HG03045 (cell line): ENCODE data around the gene TVP23C.
A peak's percentile ranks its signal among the peaks of the same experiment; 100 is the strongest.
"Not testable (repeated sequence)": the region's sequence is repeated elsewhere in the genome, so short reads cannot be mapped to it uniquely, and the experiment has no call there.

ENCODE experiments used
- ATAC-seq: cut with Tn5 transposase; IDR thresholded peaks from one replicate; pipeline ENCODE4 v1.9.1; 2021; ENCODE audit warnings: mild to moderate bottlenecking, moderate library complexity; ENCODE audit not compliant: unreplicated experiment

TVP23C gene

DNA sequence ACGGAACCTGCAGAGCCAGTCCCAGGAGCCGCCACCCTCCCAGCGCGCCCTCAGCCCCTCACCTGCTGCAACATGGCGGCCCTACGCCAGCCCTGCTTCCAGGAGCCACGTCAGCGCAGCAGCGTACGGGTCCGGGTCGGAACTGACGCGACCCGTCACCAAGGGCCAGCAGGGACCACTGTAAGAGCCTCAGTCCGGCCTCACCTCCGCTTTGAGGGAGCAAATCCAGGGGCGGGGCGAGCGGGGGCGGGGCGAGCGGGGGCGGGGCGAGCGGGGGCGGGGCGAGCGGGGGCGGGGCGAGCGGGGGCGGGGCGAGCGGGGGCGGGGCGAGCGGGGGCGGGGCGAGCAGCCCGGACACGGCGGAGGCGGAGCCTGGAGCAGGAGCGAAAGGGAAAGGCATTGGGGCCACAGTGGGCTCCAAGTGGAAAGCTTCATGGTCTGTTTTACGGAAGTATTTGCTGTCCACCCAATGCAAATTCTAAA, at the start of gene TVP23C:
TVP23C (minus strand) TSS at position 109 of the 483 bp plus-strand sequence; CDS start at position 74, 35 bp downstream.
- peak; percentile 89 for ATAC-seq

DNA sequence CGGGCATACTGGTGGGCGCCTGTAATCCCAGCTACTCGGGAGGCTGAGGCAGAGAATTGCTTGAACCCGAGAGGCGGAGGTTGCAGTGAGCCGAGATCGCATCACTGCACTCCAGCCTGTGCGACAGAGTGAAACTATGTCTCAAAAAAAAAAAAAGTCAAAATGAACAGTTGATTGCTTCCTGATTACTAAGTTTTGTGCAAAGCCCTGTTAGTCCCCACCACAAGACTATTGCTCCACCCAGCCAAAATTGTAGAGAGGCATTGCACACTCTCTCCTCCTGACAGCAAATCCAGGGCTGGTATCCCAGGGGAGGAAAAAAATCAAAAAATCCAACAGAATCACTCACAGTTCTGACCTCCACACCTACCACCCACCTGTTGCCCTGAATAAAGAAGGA, 29.7 kb upstream of the TVP23C start:
- ATAC-seq: not testable (repeated sequence)

DNA sequence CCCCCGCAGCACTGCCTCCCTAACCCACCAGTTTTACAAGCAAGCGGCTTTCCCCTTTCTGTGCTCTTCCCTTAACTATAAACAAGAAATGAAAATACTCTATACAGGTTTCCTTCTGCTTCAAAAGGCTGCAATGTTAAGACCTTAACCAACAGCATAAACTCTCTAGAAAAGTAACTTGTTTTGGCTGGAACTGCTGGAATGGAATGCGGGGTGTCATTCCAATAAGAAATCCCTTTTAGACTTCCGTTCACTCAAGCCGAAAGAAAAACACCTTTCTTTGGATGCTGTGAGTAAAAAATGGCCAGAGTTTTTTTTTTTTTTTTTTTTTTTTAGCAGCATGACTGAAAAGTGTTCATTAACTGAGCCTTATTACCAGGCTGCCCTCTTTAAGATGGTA, 28.7 kb upstream of the TVP23C start:
- ATAC-seq: not testable (repeated sequence)

DNA sequence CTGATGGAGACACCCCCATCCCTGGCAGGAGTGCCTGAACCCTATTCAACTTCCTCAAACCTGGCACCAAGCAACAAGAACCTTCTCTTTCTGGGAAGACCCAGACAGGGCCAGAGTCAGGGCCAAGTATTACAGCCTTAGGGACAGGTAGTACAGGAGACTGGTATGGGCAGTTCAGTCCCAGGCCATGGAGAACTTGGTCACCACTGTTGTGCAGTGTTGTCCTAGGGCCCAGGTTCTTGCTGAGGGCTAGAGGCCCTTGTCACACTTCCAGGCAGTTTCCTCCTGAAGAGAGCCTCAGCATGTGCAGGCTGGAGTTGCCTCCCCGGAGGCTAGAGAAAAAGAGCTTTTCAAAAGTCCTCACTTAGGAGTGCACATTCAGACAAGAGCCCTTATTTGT, 27.6 kb upstream of the TVP23C start:
- not testable (repeated sequence) for ATAC-seq

DNA sequence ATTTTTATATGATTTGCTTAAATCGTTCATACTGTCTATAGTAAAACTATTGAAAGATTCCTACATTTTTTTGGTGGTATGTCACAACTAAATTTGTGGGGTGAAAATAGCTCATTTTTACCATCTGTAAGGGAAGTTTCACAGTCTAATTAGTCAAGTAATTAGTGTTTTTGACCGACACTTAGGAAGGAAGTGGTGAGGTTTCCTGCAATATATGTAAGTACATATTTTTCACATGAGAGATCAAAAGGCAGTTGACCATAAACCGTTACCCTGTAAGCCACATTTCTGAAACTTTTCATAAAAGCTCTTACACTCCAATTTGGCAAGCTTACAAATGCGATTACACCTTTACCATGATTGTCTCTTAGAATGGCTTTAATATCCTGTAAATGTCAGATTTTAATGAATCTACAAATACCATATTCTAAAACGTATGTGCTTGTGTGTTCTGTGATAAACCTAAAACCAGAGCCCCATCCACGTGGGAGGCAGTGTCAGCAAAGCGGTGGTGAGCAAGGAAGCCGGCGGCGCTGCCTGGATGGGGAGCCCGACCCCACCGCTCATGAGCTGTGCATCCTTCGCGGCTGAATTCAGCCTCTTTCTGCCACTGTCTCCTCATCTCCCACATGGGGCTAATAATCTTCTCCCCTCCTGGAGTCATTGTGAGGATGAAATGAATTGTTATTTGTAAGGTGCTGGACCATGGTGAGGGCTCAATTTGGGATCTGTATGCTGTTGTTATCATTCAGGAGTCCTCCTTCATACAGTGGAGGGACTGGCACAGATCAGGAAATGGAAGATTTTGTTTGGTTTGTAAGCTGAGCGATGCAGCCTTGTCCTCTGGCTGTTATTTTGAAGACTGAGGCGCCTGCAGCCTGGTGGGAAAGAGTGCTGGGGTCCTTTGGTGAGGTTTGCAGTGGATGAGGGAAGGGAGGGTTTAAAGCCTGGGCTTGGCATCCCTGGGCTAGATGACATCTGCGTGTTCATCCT, 26.6 kb upstream of the TVP23C start:
- ATAC-seq: not testable (repeated sequence)

DNA sequence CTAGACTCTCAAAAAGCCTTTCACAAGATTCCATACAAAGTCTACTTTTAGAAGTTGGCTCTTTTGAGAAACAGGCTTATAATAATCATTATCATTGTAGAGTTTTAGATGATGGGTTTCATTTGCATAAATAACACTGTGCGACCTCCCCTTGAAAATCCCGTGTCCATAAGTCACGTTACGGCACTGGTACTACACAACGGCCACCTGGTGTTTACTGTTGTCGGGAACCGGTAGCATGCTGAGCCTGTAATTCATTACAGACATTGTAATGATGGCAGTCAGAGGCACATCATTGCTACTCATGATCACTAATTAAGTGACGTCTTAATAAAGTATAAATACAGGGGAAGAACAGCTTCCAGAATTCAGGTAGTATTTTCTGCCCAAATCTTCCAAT, 24.7 kb upstream of the TVP23C start:
- ATAC-seq: not testable (repeated sequence)

DNA sequence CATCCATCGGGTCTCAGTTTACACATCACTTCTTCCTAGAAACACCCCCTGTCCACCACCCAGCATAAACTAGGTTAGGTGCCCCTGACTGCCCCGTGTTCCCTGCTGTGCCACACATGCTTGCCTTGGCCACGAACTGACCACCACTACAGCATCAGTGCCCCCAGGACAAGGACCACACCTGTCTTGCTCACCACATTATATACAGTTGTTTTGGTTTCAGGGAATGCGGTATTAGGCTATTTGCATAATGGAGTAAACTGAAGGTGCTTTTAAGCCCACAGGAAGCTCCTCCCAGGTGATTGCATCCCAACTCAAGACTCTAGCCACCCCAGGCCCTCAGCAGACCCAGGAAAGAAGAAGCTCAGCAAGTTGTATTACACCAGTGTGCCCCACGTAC, 20.0 kb upstream of the TVP23C start:
- not testable (repeated sequence) for ATAC-seq

DNA sequence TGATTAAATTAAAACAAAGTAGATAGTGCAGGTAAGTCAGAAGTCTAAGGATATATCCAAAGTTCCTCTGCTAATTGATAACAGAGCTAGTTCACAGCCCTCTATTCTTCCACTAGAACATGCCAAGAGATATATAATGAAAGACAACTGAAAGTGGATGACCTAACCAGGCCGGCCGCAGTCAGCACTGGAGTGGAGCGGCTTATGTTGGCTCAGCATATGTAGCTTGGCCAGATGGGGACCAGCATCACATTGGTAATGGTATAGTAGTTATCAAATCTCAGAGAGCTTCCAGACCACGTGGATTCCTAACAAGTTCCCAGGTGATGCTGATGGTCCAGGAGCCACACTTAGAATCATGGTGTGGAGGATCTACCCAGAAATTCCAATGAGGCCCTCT, 18.2 kb upstream of the TVP23C start:
- not testable (repeated sequence) for ATAC-seq

DNA sequence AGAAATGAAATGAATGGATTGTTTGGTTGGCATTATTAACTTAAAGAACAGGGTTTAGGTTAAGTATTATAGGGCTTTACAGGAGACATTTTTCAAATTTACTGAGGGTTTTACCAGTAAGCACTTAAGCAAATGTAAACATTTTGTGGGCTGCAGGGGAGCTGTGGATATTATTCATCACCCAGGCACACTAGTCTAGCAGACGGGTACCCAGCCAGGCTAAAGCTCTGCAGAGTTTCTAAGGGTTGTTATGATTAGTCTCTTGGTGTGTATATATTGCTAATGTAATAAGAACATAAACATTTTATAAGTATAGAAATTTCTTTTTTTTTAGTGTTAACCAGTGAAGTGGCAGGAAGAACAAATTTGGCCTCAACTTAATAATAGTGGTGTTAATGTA, 13.6 kb upstream of the TVP23C start:
- ATAC-seq: not testable (repeated sequence)

DNA sequence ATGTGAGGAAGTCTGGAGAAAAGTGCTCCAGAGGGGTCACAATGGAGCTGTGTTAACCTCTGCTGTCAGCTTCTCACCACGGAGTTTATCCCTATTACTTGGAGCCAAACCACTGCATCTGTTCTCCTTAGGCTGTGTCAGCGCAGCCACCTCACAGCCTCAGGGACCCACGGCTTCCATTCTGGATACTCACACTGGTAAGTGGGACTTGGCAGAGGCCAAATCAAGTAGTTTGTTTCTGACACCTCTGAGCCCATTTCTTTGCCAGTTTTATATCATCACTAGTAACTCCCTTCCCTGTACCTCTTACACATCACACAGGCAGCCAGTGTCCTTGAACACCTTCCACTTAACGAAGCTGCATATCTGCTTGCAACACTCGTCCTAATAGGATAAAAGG, 11.4 kb upstream of the TVP23C start:
- not testable (repeated sequence) for ATAC-seq

DNA sequence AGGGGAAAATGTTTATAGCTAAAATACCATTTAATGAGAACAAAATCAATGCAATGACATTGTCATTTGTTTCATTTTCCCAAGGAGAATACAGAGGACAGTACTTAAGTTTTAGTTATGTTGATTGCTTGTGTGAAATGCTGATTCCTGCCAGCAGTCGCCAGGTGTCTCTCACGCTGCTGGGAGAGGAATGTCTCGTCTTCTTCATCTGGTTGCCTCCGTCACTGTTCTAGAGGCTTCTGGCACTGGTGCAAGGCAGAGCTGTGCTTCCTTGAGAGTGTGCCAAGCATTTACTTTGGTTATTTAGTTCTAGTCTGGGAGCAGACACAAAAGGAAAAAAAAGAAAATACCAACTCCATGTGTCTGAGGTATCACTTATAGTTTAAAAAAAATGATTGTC, 10.6 kb upstream of the TVP23C start:
- not testable (repeated sequence) for ATAC-seq

DNA sequence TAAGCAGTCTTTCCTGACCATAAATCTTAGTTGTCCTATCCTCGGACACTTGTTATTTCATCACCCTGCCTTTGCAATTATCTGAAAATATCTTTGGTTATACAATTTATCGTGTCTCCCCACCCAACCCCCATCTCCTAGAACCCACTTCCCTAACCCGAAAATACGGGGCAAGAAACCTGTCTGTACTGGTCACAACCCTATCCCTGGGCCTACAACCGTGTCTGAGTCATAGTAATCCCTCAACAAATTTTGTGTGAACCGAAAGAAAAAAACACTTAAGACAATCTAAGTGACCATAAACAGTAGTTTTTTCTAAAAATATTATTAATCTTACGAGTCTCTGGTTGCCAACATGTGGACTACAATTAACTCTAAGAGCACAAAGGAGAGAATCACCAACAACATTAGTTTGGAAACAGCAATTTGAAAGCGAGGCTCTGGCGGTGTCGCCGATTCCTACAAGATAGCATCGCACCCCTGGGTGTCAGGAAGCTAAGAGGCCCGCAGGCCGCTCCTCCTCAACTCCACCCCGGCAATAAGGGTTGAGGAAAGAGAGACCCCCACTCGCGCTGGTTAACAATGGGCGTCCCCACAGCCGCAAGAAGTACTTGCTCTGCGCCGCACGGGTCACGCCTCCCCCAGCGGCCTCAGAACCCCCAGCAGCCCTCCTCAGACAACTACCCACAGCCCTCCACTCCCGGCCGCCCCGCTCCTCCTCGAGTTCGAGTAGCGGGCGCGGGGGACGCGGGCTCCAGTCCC, 489 bp downstream of the TVP23C start:
- not testable (repeated sequence) for ATAC-seq

DNA sequence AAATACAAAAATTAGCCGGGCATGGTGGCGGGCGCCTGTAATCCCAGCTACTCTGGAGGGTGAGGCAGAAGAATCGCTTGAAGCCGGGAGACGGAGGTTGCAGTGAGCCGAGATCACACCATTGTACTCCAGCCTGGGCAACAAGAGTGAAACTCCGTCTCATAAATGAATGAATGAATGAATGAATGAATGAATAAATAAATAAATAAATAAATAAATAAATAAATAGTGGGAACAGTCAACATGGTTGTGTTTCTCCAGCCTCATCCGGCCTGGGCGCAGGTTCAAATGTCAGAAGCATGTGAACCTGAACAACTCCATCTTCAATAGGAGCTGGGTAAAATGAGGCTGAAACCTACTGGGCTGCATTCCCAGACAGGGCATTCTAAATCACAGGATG, 1.8 kb downstream of the TVP23C start:
- not testable (repeated sequence) for ATAC-seq

DNA sequence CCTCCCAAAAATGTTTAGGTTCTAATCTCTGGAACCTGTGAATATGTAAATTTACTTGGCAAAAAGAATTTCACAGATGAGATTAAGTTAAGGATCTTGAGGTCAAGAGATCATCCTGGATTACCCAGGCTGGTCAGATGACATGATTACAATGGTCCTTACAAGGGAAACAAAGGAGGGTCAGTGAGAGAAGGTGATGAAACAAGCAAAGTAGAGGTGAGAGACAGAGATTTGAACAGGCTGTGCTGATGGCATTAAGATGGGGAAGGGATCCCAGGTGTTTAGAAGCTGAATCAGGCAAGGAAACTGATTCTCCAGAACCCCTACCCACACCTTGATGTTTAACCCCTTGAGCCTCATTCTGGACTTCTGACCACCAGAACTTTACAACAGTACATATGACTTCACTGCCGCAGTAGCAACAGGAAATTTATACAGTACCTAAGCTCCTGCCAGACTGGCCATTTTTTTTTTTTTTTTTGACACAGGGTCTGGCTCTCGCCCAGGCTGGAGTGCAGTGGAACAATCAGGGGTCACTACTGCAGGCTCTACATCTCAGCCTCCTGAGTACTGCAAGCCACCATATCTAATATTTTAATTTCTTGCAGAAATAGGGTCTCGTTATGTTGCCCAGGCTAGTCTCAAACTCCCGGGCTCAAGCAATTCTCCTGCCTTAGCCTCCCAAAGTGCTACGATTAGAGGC, 4.7 kb downstream of the TVP23C start:
- not testable (repeated sequence) for ATAC-seq

DNA sequence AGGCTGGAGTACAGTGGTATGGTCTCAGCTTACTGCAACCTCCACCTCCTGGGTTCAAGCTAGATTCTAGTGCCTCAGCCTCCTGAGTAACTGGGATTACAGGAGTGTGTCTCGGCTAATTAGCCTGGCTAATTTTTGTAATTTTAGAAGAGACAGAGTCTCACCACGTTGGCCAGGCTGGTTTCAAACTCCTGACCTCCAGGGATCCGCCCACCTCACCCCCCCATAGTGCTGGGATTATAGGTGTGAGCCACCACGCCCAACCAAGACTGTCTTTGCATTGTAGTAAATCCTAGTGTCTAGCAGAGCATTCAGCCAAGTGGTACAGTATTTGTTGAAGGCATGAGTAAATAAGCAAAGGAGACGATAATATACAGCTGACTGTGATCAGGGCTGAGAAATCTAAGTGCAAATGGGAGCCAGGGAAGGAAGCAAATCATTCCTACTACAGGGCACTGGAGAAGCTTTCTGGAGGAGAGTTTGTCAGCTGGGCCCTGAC, 5.9 kb downstream of the TVP23C start:
- ATAC-seq: not testable (repeated sequence)

DNA sequence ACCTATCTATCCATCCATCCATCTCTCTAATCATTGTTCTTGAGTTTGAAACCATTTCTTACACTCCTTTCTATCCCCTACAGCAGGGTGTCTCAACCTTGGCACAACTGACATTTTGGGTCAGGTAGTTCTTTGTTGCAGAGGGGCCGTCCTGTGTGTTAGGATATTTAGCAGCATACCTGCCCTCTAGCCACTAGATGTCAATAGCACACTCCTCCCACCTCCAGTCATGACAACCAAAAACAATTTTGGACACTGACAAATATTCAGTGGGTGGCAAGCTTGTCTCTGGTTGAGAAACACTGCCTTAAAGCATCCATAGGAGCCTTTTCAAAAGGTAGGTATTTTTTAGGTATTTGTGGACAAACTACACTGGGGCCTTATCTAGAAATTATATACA, 10.4 kb downstream of the TVP23C start:
- not testable (repeated sequence) for ATAC-seq

DNA sequence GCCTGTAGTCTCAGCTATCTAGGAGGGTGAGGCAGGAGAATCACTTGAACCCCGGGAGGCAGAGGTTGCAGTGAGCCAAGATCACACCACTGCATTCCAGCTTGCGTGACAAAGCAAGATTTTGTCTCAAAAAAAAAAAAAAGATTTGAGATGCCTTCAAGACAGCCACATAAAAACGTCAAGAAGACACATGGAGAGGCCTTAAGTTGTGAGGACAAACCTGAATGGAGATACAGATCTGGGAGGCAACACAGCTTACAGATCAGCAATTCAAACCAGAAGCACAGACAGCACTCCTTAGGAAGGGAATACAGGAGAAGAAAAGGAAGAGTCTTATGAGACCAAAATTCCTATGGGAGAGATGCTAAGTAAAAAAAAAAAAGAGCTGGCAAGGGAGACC, 13.7 kb downstream of the TVP23C start:
- not testable (repeated sequence) for ATAC-seq

DNA sequence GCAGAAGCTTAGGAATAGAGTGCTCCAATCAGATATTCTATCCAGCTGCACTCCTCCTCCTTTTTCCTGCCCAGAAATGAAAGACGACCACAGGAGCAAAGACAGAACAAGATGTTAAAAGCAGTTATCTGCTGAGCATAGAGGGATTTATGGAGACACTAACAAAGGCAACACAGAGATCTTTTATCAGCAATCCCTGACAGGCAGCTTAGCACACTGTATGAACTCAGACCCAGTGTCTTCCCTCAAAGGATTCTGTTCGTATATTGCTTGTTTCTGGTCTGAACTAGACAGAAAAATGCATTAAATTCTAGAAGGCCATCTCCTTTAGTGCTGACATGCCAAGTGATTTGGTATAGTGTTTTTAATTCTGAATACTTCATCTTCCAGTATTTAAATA, 16.7 kb downstream of the TVP23C start:
- ATAC-seq: not testable (repeated sequence)

DNA sequence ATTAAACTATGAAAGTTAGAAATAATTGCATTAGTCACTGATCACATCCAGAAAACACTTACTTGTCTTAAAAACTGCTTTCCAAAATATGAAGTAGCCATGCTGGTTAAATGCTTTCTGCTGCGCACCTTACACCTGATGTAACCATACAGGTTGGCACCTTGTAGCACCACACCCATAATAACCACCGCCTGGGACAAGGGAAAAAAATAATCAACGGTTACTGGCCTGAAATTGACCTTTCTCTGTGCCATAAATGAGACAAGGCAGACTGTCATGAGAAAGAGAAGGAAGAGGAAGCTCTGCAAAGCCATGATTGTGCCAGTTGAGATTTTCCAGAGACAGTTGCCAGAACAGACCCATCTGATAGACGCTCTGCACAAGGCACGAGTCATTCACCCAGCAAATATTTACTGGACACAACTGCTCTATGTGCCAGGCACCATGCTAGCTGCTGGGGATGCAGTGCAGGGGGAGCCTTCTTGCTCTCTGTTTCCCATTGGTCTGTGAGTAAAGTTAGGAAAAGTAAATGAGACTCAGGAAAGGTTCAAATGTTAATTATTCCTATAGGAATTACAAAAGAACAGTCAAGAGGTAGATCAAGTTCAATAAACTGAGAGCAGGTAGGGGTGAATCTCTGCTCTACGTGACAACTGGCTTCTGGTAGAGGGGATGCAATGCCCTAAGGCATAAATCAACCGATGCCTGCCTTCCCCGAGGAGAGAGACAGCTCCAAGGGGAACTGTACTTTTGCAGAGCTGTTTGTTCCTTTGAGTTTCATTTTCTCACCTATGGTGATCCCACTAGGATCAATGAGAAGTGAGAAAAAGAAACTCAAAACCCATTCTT, 22.7 kb downstream of the TVP23C start:
- not testable (repeated sequence) for ATAC-seq

DNA sequence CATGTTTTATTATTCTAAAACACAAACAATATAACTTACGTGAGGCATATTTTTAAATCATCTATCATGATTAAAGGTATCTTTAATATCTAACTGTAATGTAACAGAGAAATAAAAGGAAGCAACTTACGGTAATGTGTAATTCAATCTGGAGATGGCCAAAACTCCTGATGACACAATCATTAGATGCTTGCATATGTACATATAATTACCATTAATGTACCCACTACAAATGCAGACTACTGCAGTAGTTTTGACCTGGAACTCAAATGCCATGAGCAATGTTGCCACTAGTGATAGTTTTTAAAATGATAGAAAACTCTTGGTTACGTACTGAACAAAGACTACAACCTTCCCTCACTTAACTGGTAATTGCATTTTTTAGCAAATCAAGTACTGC, 30.2 kb downstream of the TVP23C start:
- not testable (repeated sequence) for ATAC-seq
